GM12878 (cell line): ENCODE data around the gene LRP10. TPM values are rescaled to one million over a fixed set of nuclear protein-coding genes. Genes with fewer than 3 reads are reported as not detected.

Experiments used
- ATAC-seq: fragments of 200-7000 bp; cut with Tn5 transposase; 3 replicates; pipeline ENCODE4 v1.9.1; 2020; ENCODE audit warnings: mild to moderate bottlenecking, moderate library complexity
- BruUV-seq: library from RNA; stranded (reverse); fragments of 400-500 nt; replicated peaks from 2 replicates; lab custom pipeline; 2021; lab: Mats Ljungman, UMichigan
- CTCF ChIA-PET: fragments of 300-600 bp; sonication (Branson Sonifier 250); formaldehyde crosslinking; extraction: SDS; loops from one replicate; lab custom pipeline; 2021; ENCODE audit warnings: inconsistent platforms; lab: Yijun Ruan, JAX
- POLR2A ChIA-PET: fragments of 350-600 bp; formaldehyde crosslinking; extraction: SDS; loops from one replicate; lab custom pipeline; 2021; ENCODE audit warnings: inconsistent platforms; lab: Charles Lee
- RAD21 ChIA-PET: fragments of 300-600 bp; sonication (Branson Sonifier 250); formaldehyde crosslinking; loops from one replicate; lab custom pipeline; 2023; ENCODE audit warnings: antibody characterized with exemption; ENCODE audit not compliant: unreplicated experiment; lab: Charles Lee
- SMC1A ChIA-PET: fragments of 300-600 bp; sonication (Branson Sonifier 250); formaldehyde crosslinking; loops from one replicate; lab custom pipeline; 2023; ENCODE audit not compliant: unreplicated experiment, uncharacterized antibody; lab: Charles Lee
- DNase-seq: peaks from one replicate; pipeline ENCODE4 v3.0.0-alpha.2; 2011; ENCODE audit warnings: low read depth, low spot score
- FAIRE-seq: peaks from 3 replicates; lab custom pipeline; 2011; peaks lifted over from hg19 to GRCh38; lab: Jason Lieb, UNC
- H2AFZ ChIP-seq: 2 replicates; pipeline ENCODE4 v1.6.0; 2011; ENCODE audit warnings: low read depth, low read length, control low read depth; ENCODE audit not compliant: control insufficient read depth
- H3K27ac ChIP-seq: 2 replicates; pipeline ENCODE4 v1.5.1; 2011; ENCODE audit warnings: control low read depth; ENCODE audit not compliant: control insufficient read depth, insufficient read depth
- H3K27me3 ChIP-seq, 2 experiments: replicated peaks in 1 of 2; 2 replicates each; pipeline versions ENCODE4 v1.6.0 to v1.6.1; 2011; ENCODE audit warnings: low read length in 1 of 2; ENCODE audit not compliant: control insufficient read depth in 2 of 2, insufficient read depth in 2 of 2
- H3K36me3 ChIP-seq, 2 experiments: 2 replicates each; pipeline ENCODE4 v1.5.1; 2011; ENCODE audit warnings: low read length in 1 of 2; ENCODE audit not compliant: control insufficient read depth in 2 of 2, insufficient read depth in 2 of 2
- H3K4me1 ChIP-seq: 2 replicates; pipeline ENCODE4 v1.6.1; 2011; ENCODE audit warnings: mild to moderate bottlenecking, low read length, moderate library complexity, mixed read lengths; ENCODE audit not compliant: control insufficient read depth, insufficient read depth
- H3K4me2 ChIP-seq: 2 replicates; pipeline ENCODE4 v1.6.0; 2011; ENCODE audit warnings: control low read depth; ENCODE audit not compliant: control insufficient read depth, insufficient read depth
- H3K4me3 ChIP-seq: fragments of 200-600 bp; sonication (generic); 2 replicates; pipeline ENCODE4 v1.5.1; 2016
- H3K79me2 ChIP-seq: 2 replicates; pipeline ENCODE4 v1.6.0; 2011; ENCODE audit warnings: low read length; ENCODE audit not compliant: control insufficient read depth, insufficient read depth
- H3K9ac ChIP-seq: 2 replicates; pipeline ENCODE4 v1.8.0; 2011; ENCODE audit warnings: low read length, control low read depth, mixed read lengths; ENCODE audit not compliant: control insufficient read depth, insufficient read depth
- H3K9me3 ChIP-seq: replicated peaks from 3 replicates; pipeline ENCODE4 v1.5.1; 2011; ENCODE audit warnings: mild to moderate bottlenecking, low read length; ENCODE audit not compliant: control insufficient read depth, insufficient read depth
- H4K20me1 ChIP-seq: 2 replicates; pipeline ENCODE4 v1.6.0; 2011; ENCODE audit not compliant: control insufficient read depth, insufficient read depth
- ATF7 ChIP-seq: fragments of 450-650 bp; IDR thresholded peaks from 2 replicates; pipeline ENCODE4 v1.6.1; 2016; ENCODE audit warnings: low read depth, mild to moderate bottlenecking
- CBFB ChIP-seq: IDR thresholded peaks from 2 replicates; pipeline ENCODE4 v1.6.1; 2016; ENCODE audit warnings: antibody characterized with exemption, low read depth
- CEBPZ ChIP-seq: fragments of 150-350 bp; IDR thresholded peaks from 2 replicates; pipeline ENCODE4 v1.6.1; 2016; ENCODE audit warnings: low read depth, low read length
- CREB1 ChIP-seq: IDR thresholded peaks from 2 replicates; pipeline ENCODE4 v1.6.1; 2012; ENCODE audit warnings: low read depth, mild to moderate bottlenecking, inconsistent platforms
- CREM ChIP-seq: IDR thresholded peaks from 2 replicates; pipeline ENCODE4 v1.6.1; 2014; ENCODE audit warnings: antibody characterized with exemption, low read depth
- EED ChIP-seq: sonication (generic); IDR thresholded peaks from 2 replicates; pipeline ENCODE4 v1.6.1; 2016; ENCODE audit warnings: antibody characterized with exemption, low read depth
- ESRRA ChIP-seq: IDR thresholded peaks from 2 replicates; pipeline ENCODE4 v1.6.1; 2012; ENCODE audit warnings: mild to moderate bottlenecking, low read length, improper control_type of control experiment
- IKZF1 ChIP-seq: fragments of 450-650 bp; conservative IDR thresholded peaks from 2 replicates; pipeline ENCODE4 v1.6.1; 2017; ENCODE audit warnings: antibody characterized with exemption, mild to moderate bottlenecking
- IKZF2 ChIP-seq, 2 experiments: fragments of 450-650 bp; IDR thresholded peaks; 2 replicates each; pipeline ENCODE4 v1.6.1; 2017; ENCODE audit warnings: mild to moderate bottlenecking in 2 of 2, moderate library complexity in 2 of 2
- KDM1A ChIP-seq: fragments of 200-600 bp; sonication (generic); IDR thresholded peaks from 2 replicates; pipeline ENCODE4 v1.6.1; 2016; ENCODE audit warnings: borderline replicate concordance
- MLLT1 ChIP-seq: fragments of 450-650 bp; IDR thresholded peaks from 2 replicates; pipeline ENCODE4 v1.6.1; 2016; ENCODE audit warnings: mild to moderate bottlenecking
- MYB ChIP-seq: fragments of 150-350 bp; IDR thresholded peaks from 2 replicates; pipeline ENCODE4 v1.6.1; 2014; ENCODE audit warnings: mild to moderate bottlenecking, low read depth, low read length, borderline replicate concordance
- POLR2AphosphoS2 ChIP-seq: IDR thresholded peaks from 2 replicates; pipeline ENCODE4 v1.6.1; 2011; ENCODE audit warnings: low read depth, mild to moderate bottlenecking, low read length, improper control_type of control experiment, moderate library complexity
- RUNX3 ChIP-seq: IDR thresholded peaks from 2 replicates; pipeline ENCODE4 v1.6.1; 2012; ENCODE audit warnings: low read length, inconsistent platforms
- TARDBP ChIP-seq: IDR thresholded peaks from 2 replicates; pipeline ENCODE4 v1.6.1; 2016; ENCODE audit warnings: borderline replicate concordance
- TCF7 ChIP-seq: IDR thresholded peaks from 2 replicates; pipeline ENCODE4 v1.6.1; 2014; ENCODE audit warnings: antibody characterized with exemption, borderline replicate concordance
- WRNIP1 ChIP-seq: IDR thresholded peaks from 2 replicates; pipeline ENCODE4 v1.6.1; 2011; ENCODE audit warnings: low read depth, low read length, improper control_type of control experiment, borderline replicate concordance
- YY1 ChIP-seq: IDR thresholded peaks from 2 replicates; pipeline ENCODE4 v1.6.1; 2011; ENCODE audit warnings: low read depth, mild to moderate bottlenecking, low read length
- WGBS: methylation state at CpG from one replicate; pipeline ENCODE4 v1.1.6; 2016; ENCODE audit warnings: low lambda C conversion rate; ENCODE audit not compliant: insufficient replicate concordance, insufficient coverage; ENCODE audit errors: missing lambda C conversion rate; 5-methylcytosine and 5-hydroxymethylcytosine counted together
- in situ Hi-C: fragments of 300-500 bp; cut with MboI; formaldehyde crosslinking; loops from 9 replicates; pipeline ENCODE4 v1.14.3; 2018; ENCODE audit warnings: mixed read lengths
- intact Hi-C: fragments of 100-400 bp; cut with micrococcal nuclease; formaldehyde crosslinking; loops from one replicate; pipeline ENCODE4 v1.14.2; 2022; ENCODE audit not compliant: unreplicated experiment
- polyA plus RNA-seq, 11 experiments: library from polyadenylated mRNA; depleted of rRNA in 4 of 11; unstranded in 6 of 11; stranded (reverse) in 5 of 11; fragments of >200 nt; fragmentation: Nextera tagmentation in 4 of 11; fragmentation: Illumina TruSeq in 1 of 11; extraction: Ambion mirVana in 4 of 11; extraction: Trizol in 1 of 11; gene quantifications; 1 replicate in 1 of 11; 2 replicates in 10 of 11; pipeline versions ENCODE4 v1.2.1 to v1.2.3, GENCODE V29; 2011 to 2016; ENCODE audit warnings: inconsistent platforms in 2 of 11, missing spikeins in 2 of 11, low read depth in 1 of 11
- total RNA-seq, 4 experiments: library from RNA; depleted of rRNA in 3 of 4; stranded (reverse); fragments of >200 nt in 3 of 4; fragmentation: Illumina TruSeq in 1 of 4; extraction: Trizol in 1 of 4; gene quantifications; 2 replicates each; pipeline versions ENCODE4 v1.2.1 to v1.2.3, GENCODE V29; 2013 to 2021

The LRP10 gene
- total and polyA plus RNA-seq, 10 of the 15 experiments (the other 5 are each of a cell fraction or from before 2014, with no cell fraction given): 3.0 to 56.9 (median 20.9) TPM

DNA sequence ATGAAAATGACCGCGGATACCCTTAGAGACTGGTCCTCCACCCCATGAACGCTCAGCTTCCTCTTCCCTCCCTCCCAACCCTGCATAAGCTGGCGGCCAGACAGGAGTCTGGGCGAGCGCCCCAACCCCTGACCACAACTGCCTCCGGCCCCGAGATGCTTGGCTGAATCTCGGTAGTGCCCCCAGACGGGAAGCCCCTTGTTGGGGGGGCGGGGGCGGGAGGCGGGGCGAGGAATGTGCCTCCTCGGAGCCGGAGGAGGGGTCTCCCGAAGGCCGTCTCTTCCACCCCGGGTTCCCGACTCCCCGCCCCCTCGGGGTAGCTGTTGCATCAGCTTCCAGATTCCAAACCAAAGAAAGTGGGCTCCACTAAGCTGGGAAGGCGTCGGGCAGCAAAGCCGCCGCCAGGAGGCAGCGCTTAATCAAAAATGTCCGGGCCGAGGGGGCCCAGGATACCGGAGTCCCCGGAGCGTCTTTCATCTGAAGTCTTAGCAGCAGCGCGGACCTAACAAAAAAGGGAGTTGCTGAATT is 48.9 kb upstream of the LRP10 start (continued):
- peak; percentile 79 for TF ChIP-seq YY1
- TF ChIP-seq ESRRA: no peak
- no peak for TF ChIP-seq POLR2AphosphoS2
- no peak for TF ChIP-seq WRNIP1
- no peak for TF ChIP-seq CEBPZ

DNA sequence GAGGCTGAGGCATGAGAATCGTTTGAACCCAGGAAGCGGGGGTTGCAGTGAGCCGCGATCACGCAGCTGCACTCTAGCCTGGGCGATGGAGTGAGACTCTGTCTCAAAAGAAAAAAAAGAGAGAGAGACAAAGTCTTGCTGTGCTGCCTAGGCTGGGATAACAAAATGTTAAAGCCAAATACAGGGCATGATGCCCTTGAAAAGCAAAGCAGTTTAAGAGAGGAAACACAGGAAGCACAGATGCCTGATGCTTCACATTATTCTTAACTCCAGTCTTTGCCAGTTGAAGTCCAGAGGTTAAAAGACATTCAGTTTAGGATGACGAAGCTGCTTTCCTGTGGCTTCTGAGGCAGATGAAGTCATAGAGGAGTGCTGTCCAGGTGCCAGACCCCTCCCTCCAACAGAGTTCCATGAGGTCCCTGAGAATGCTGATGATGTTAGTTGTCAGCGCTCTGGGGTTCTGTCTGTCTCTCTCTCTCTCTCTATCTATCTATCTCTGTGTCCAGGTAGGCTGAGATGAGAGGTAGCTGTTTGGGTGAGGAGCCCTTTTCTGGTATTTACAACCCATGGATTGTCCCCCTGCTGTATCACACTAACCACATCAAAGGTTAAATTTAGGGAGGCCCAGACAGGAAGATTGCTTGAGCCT is 46.7 kb upstream of the LRP10 start:
- intact Hi-C loops (no loop called here), in situ Hi-C loops (no loop called here)
- DNase-seq (no peak), ATAC-seq (no peak), FAIRE-seq (peak; percentile 23)
- Histone ChIP-seq H4K20me1 (no peaks in the 10 kb centered on the region), H2AFZ (peak overlapping the region; percentile 98), H3K4me2 (peak overlapping the region; percentile 82), H3K9me3 (no peaks in the 10 kb centered on the region), H3K4me1 (peaks cover 27% of the 10 kb centered on the region), H3K79me2 (peaks cover 2% of the 10 kb centered on the region), H3K36me3 (no peaks in the 10 kb centered on the region), H3K27ac (peak overlapping the region; percentile 69), H3K9ac (peak overlapping the region; percentile 46; the same call in 1 of the 2 replicates), H3K4me3 (no peak overlapping the region; the same call in 1 of the 2 replicates), H3K27me3 (no peaks in the 10 kb centered on the region)
- WGBS: 12% methylated on average over 8 of the region's 8 CpGs
- CTCF ChIA-PET: interaction anchor here (0.6 to 15.1 kb wide), 9 partner anchors 11 to 268 kb away, joined by 3 to 324 read pairs (median 13); partner anchors contain the start of gene SLC7A7
- POLR2A ChIA-PET: interaction anchor here (0.7 to 1.9 kb wide), 5 partner anchors 19 to 420 kb away, joined by 3 to 11 read pairs (median 4); partner anchors contain the start of gene LRP10
- RAD21 ChIA-PET: interaction anchor here (0.7 to 4.7 kb wide), 11 partner anchors 9 to 440 kb away, joined by 3 to 130 read pairs (median 5); partner anchors contain the start of gene OXA1L
- BruUV-seq: no TSS peak
- SMC1A ChIA-PET: interaction anchor here (0.8 to 7.6 kb wide), 8 partner anchors 9 to 255 kb away, joined by 3 to 104 read pairs (median 12); no protein-coding TSS in a partner anchor
- TF ChIP-seq CBFB (peak; percentile 59; the same call in 1 of the 2 replicates), CREB1 (peak; percentile 69), TCF7 (peak; percentile 88; the same call in 1 of the 2 replicates), IKZF2 (IDR thresholded peaks at IDR 0.05) (0 out of 4 replicates have a peak, but pooled peaks of 1 of the 2 experiments have one; percentile 36), MYB (no peak), KDM1A (no peak), CREM (peak; percentile 56; the same call in 1 of the 2 replicates), TARDBP (no peak), EED (peak; percentile 86), IKZF1 (peak; percentile 23), ATF7 (peak; percentile 48), MLLT1 (0 out of 2 replicates have a peak, but pooled peaks have one; percentile 44), RUNX3 (peak; percentile 75)
